Activated CD4-positive, alpha-beta T cell treated with anti-CD3 and anti-CD28 coated beads, Interleukin-2, amount 50 U/mL, for 1 hour (primary cell): ENCODE measurements around the gene COMMD6.

Experiments
- DNase-seq: peaks from one replicate; pipeline ENCODE4 v3.0.0-alpha.2; 2020

Gene COMMD6

GRCh38 chr13:75521956-75522355, 15.7 kb downstream of the COMMD6 start:
- DNase-seq: no peak

- DNase-seq: no peak
Measured at GRCh38 chr13:75518439-75519088, 19.1 kb downstream of the COMMD6 start.

- no peak for DNase-seq
Measured at GRCh38 chr13:75514080-75514995, 23.3 kb downstream of the COMMD6 start.

GRCh38 chr13:75513271-75513670, 24.4 kb downstream of the COMMD6 start:
- no peak for DNase-seq

- DNase-seq: no peak
Measured at GRCh38 chr13:75512253-75512652, 25.4 kb downstream of the COMMD6 start.

- DNase-seq: no peak
Measured at GRCh38 chr13:75511051-75511625, 26.5 kb downstream of the COMMD6 start.

- DNase-seq: no peak
Measured at GRCh38 chr13:75508002-75508548, 29.6 kb downstream of the COMMD6 start.

- no peak for DNase-seq
Measured at GRCh38 chr13:75507027-75508001, 30.3 kb downstream of the COMMD6 start.

- no peak for DNase-seq
Measured at GRCh38 chr13:75506018-75506417, 31.6 kb downstream of the COMMD6 start.

- no peak for DNase-seq
Measured at GRCh38 chr13:75505327-75505726, 32.3 kb downstream of the COMMD6 start.

- no peak for DNase-seq
Measured at GRCh38 chr13:75495938-75496337, 41.7 kb downstream of the COMMD6 start.

GRCh38 chr13:75494491-75494890, 43.1 kb downstream of the COMMD6 start:
- no peak for DNase-seq

- no peak for DNase-seq
Measured at GRCh38 chr13:75493156-75493555, 44.5 kb downstream of the COMMD6 start.

GRCh38 chr13:75492389-75492788, 45.3 kb downstream of the COMMD6 start:
- DNase-seq: no peak

GRCh38 chr13:75491376-75491775, 46.3 kb downstream of the COMMD6 start:
- DNase-seq: no peak

GRCh38 chr13:75489502-75490263, 48.0 kb downstream of the COMMD6 start:
- DNase-seq: no peak

GRCh38 chr13:75486146-75487062, 51.2 kb downstream of the COMMD6 start:
- no peak for DNase-seq

GRCh38 chr13:75485286-75486062, 52.2 kb downstream of the COMMD6 start:
- DNase-seq: no peak

GRCh38 chr13:75482820-75483079, 54.9 kb downstream of the COMMD6 start:
- DNase-seq: no peak
